Measurements from ENCODE around the gene SNX33. TPM values are rescaled to one million over a fixed set of nuclear protein-coding genes. Genes with fewer than 3 reads are reported as not detected.
A peak's percentile ranks its signal among the peaks of the same experiment; 100 is the strongest.

The SNX33 gene
- total RNA-seq, 1 donor from 2014 or later, result 34.2 TPM

- DNase-seq (ENCODE audit: low spot score), result no peak
These were observed 6.1 kb upstream of the SNX33 start for GRCh38 chr15:75641603-75642002.

DNA sequence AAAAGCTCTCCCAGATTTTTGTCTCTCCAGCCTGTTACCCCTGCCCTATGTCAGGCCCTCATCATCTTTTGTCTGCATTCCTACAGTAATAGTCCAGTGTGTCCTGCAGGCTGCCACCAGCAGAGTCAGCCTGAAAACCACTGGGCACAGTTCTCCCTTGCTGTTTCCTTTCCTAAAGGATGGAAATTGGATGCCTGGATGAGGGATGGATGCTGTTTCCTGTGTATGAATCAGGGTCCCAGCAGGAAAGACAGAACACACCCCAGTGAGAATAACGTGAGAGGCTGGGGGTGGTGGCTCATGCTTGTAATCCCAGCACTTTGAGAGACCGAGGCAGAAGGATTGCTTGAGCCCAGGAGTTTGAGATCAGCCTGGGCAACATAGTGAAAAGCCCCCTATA is 3.3 kb upstream of the SNX33 start:
- no peak for DNase-seq (ENCODE audit: low spot score)

DNA sequence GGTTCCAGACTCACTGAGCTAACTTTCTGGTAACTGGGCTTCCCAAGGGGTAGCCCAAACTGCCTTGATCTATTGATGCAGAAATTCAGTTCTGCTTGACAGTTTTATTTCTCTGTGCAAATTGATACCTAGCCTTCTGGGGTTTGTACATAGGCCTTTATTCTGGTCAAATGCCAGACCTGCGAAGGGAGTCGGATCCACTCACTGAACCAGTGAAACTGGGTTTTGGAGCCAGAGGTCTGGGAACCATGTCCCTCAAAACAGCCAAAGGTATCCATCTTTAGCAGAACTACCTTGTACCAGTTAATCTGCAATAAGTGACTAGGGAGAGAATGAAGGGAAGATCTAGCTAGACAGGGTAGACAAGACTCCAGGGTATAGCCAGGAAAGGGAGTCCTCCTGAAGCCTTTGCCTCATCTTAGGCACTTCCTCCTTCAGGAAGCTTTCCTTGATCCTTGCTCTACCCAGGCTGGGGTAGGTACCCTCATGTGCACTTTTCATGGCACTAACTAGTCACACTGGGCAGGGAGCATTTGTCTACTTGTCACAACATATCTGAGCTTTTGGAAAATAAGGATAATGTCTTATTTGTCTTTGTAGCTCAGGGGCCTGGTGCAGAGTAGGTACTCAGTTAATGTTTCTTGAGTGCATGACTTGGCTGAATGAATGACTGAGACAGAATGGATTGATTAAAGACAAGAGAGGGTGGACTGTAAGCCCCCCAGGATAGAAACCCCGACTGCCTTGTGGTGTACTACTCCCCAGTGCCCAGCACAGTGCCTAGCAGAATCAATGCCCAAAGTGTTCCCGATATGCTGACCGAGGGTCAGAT is 1.4 kb upstream of the SNX33 start:
- DNase-seq (ENCODE audit: low spot score), result no peak

GRCh38 chr15:75646944-75647364 is 758 bp upstream of the SNX33 start:
- no peak for DNase-seq (ENCODE audit: low spot score)

GRCh38 chr15:75648156-75649000 is 666 bp downstream of the SNX33 start:
- DNase-seq (ENCODE audit: low spot score), result peak; percentile 59

DNA sequence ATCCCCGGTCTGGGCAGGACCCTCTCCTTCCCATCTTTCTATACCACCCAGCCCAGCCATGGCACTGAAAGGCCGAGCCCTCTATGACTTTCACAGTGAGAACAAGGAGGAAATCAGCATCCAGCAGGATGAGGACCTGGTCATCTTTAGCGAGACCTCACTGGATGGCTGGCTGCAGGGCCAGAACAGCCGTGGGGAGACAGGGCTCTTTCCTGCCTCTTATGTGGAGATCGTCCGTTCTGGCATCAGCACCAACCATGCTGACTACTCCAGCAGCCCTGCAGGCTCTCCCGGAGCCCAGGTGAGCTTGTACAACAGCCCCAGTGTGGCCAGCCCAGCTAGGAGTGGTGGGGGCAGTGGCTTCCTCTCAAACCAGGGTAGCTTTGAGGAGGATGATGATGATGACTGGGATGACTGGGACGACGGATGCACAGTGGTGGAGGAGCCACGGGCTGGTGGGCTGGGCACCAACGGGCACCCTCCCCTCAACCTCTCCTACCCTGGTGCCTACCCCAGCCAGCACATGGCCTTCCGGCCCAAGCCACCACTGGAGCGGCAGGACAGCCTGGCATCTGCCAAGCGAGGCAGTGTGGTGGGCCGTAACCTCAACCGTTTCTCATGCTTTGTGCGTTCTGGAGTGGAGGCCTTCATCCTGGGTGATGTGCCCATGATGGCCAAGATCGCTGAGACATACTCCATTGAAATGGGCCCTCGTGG is 1.5 kb downstream of the SNX33 start:
- DNase-seq (ENCODE audit: low spot score), result no peak

- no peak for DNase-seq (ENCODE audit: low spot score)
These were observed 2.1 kb downstream of the SNX33 start for GRCh38 chr15:75649848-75650247.

DNA sequence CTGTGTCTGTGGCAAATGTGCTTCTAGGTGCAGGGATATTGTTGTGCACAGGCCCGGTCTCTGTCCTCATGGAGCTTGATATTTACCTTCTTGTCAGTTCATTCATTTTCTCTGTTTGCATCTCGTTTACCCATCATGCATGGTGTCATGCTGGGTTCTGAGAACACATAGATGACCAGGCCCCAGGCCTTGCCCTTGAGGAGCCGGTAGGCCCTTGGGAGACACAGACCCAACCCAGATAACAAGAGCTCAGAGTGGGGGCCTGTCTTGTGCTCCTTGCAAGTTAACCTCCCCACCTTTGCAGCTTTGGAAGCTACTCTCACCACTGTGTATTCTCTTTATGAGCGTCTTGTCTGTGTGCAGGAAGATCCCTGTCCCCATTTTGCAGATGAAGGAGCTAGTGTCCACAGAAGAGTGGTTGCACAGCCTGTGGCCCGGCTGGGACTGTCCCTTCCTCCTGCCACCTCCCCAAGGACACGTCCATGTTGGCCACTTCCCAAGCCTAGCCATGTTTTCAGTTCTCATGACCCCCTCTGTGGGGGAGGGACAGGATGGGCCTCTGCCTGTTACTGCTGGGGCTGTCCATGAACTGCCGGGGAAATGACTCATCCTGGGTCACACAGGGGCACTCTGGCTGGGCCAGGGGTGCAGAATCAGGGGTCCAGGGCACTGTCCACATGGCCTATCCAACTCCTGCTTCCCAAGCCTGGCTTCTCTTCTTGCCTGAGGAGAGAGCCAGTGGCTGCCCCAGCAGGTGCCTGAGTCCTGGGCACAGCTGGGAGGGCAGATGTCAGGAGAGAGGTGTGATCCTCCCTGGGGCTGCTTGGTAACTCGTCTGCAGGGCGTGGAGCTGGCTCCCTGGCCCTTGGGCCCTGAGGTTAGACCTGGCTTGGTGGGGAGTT is 3.4 kb downstream of the SNX33 start:
- no peak for DNase-seq (ENCODE audit: low spot score)

GRCh38 chr15:75651810-75652543 is 4.3 kb downstream of the SNX33 start:
- DNase-seq (ENCODE audit: low spot score), result no peak

GRCh38 chr15:75653347-75653913 is 5.7 kb downstream of the SNX33 start:
- no peak for DNase-seq (ENCODE audit: low spot score)

DNA sequence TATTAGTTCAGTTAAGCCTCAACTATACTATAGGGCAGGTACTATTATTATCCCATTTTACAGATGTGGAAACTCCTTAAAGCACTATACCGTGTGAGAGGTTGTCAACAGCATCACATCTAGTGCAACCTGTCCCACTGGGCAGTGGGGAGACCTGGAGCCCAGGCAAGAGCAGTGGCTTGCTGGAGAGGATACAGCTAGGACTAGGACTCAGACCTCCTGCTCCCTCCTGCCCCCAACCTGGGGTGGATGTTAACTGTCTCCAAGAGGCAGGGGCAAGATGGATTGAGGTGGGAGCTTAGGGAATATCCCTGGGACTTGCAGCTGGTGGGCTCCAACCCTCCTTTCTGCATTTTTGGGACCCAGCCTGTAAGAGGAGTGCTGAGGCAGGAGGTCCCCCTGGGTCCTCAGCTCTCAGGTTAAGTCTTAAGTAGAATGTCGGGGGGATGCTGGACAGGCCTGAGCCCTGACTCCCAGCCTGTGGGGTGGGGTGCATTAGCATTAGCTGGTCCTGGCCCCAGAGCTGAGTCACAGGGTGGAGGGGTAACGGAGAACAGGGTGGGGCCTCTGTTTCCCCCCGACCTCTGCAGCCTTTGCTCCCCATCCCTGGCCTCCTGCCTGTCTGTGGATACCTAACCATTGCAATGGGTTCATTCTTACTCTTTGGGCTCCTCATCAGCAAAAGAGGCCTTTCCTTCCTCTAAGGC is 6.6 kb downstream of the SNX33 start:
- DNase-seq (ENCODE audit: low spot score), result no peak

- no peak for DNase-seq (ENCODE audit: low spot score)
These were observed 8.2 kb downstream of the SNX33 start for GRCh38 chr15:75655931-75656330.

DNA sequence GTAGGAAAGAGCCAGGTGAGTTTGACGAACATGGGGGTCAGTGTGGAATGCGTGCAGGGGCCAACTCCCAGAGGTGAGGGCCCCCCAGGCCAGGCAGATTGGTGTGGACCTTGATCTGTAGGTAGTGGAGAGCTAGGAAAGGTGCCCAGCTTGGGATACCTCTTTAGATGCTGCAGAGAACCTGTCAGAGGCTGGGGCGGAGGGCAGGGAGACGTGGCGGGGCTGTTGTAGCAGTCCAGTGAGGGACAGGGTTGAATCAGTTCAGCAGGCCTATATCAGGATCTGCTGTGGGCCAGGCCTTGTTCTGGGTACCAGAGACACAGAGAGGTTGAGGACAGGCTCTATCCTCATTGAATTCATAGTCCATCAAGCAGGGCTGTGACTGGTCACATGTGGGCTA is 8.6 kb downstream of the SNX33 start:
- DNase-seq (ENCODE audit: low spot score), result no peak

- DNase-seq (ENCODE audit: low spot score), result no peak
These were observed 9.1 kb downstream of the SNX33 start for GRCh38 chr15:75656813-75657212.

- DNase-seq (ENCODE audit: low spot score), result no peak
These were observed 11.5 kb downstream of the SNX33 start for GRCh38 chr15:75659141-75659771.

DNA sequence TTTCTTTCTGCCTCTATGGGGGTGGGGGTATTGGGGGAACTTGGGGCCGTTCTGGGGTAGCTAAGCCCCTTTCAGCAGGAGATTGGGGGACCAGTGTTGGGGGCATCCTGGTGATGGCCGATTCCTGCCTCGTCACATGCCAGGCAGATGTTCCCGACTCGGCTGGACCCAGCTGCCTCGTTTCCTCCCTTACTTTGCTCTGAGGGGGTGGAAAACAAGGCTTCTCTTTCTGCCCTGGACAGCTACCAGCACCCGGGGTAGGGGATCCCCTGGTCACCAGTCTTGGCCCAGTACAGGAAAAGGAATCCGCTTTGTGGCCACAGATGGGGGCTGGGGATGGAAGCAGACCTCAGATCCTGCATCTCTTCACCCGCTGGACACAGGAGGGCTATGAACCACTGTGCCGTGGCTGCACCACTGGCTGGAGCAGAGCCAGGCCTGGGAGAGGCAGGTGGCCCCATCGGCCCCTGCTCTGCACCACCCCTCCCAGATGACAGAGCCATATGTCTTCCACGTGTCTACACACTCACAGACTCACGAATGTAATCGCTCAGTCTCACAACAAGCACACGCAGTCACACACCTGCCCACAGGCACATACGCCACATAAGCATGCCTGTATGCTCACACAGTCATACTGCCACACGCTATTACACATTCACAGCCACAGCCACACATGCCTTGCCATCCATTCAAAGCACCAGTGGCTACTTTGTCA is 12.4 kb downstream of the SNX33 start:
- DNase-seq (ENCODE audit: low spot score), result no peak

- DNase-seq (ENCODE audit: low spot score), result peak; percentile 95
These were observed 13.5 kb downstream of the SNX33 start for GRCh38 chr15:75661100-75661755.

- no peak for DNase-seq (ENCODE audit: low spot score)
These were observed 14.0 kb downstream of the SNX33 start for GRCh38 chr15:75661756-75662140.

Measured in ureter (tissue), 1 donor.